ENCODE data around the gene HLA-G.

DNA sequence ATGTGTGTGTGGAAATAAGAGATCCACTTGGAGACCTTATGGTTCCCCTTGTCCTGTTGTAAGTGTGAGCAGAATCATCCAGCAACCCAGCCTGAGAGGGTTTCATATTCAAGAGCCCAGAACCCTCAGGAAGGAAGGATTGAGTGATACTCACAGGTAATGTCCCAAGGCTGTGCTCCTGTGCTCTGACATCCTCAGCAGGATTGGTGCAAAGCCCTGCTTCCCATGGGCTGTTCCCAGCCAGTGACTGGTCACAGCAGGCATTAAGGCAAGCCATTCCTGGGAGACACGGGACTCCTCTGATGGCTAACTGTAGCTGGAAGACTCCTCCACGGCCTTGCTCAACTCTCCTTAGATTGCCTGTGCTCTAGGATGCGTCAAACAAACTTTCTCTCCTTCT lies 33.8 kb upstream of the HLA-G start:
- TF ChIP-seq GATA2 (IDR thresholded peaks at IDR 0.05; ENCODE audit: low read depth, low read length) = no peak
- TF ChIP-seq GATA3 (IDR thresholded peaks at IDR 0.05; ENCODE audit: low read depth, low read length) = no peak
